ENCODE results near the gene MTARC1. TPM values are rescaled to one million over a fixed set of nuclear protein-coding genes. Genes with fewer than 3 reads are reported as not detected.

The MTARC1 gene
- total and polyA plus RNA-seq, 2 experiments from 2014 or later = 0.22 to 0.66 TPM

DNA sequence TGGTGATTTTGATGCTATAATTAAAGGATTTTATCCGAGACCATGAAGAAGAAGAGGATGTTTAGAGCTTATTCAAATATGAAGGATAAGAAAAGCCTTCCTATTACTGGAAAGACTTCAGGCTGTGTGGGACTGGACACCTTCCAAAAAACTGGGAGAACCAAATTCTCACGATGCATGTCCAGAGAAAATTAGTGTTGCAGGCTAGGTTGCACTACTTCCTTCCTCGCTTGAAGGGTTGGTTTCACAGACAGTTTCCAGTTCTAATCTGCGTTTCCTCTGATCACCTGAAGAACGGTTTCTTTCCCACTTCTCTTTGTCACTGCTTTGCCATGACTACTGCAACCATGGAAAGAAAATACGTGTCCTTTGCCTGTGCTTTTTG lies 36.6 kb upstream of the MTARC1 start:
- H3K9me2 ChIP-seq (ENCODE audit: insufficient read depth) = no peaks in the 10 kb centered on the region
- WGBS, 2 experiments (ENCODE audit: low coverage in 1 of 2, low lambda C conversion rate in 2 of 2, missing lambda C conversion rate in 2 of 2) = 82 to 84% methylated on average over 6 of the region's 6 CpGs
- H4K20me1 ChIP-seq (ENCODE audit: insufficient read depth) = no peaks in the 10 kb centered on the region
- H2AFZ ChIP-seq = no peak overlapping the region
- H3K36me3 ChIP-seq (ENCODE audit: low read depth) = no peaks in the 10 kb centered on the region
- 0 out of 2 replicates have a peak, but pooled peaks cover 6% of the 10 kb centered on the region for H3F3A ChIP-seq (ENCODE audit: insufficient read depth)
- H3K4me3 ChIP-seq = no peak overlapping the region
- no peak overlapping the region for H3K27ac ChIP-seq
- DNase-seq = no peak
- H3K4me2 ChIP-seq (ENCODE audit: unreplicated experiment) = no peak overlapping the region
- TF ChIP-seq EZH2 (IDR thresholded peaks at IDR 0.05; ENCODE audit: insufficient read depth, poor library complexity, severe bottlenecking) (no peak), EZH2phosphoT487 (IDR thresholded peaks at IDR 0.05; ENCODE audit: insufficient read depth, low read depth) (no peak)
- no peak overlapping the region for H3K9ac ChIP-seq
- H3K27me3 ChIP-seq (replicated peaks; ENCODE audit: insufficient read depth) = no peaks in the 10 kb centered on the region
- no peaks in the 10 kb centered on the region; the same call in 1 of the 2 replicates for H3K79me2 ChIP-seq (ENCODE audit: insufficient read depth)
- in situ Hi-C loops (cut with MboI) = no loop called here
- no peaks in the 10 kb centered on the region for H3K4me1 ChIP-seq (ENCODE audit: insufficient read depth)
- no peaks in the 10 kb centered on the region for H3K9me3 ChIP-seq (ENCODE audit: low read depth)

DNA sequence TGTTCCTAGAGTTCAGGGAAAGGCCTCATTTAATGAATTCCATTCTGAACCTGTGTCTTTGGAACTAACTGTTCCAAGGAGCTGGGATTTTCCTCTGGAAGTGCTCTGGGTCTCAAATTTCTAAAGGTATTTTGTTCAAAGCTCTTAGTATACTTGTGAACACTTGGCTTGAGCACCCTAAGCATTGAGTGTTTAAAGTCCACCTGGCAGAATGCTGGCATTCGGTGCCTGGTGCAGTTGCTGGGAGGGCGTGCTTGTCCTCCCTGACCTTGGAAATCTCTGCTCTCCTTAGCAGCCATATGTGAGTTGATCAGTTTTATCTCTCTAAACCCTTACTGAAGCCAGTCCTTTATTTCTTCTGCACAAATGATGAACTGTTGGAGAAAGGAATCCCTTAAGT lies 35.6 kb upstream of the MTARC1 start:
- no peaks in the 10 kb centered on the region for H4K20me1 ChIP-seq (ENCODE audit: insufficient read depth)

DNA sequence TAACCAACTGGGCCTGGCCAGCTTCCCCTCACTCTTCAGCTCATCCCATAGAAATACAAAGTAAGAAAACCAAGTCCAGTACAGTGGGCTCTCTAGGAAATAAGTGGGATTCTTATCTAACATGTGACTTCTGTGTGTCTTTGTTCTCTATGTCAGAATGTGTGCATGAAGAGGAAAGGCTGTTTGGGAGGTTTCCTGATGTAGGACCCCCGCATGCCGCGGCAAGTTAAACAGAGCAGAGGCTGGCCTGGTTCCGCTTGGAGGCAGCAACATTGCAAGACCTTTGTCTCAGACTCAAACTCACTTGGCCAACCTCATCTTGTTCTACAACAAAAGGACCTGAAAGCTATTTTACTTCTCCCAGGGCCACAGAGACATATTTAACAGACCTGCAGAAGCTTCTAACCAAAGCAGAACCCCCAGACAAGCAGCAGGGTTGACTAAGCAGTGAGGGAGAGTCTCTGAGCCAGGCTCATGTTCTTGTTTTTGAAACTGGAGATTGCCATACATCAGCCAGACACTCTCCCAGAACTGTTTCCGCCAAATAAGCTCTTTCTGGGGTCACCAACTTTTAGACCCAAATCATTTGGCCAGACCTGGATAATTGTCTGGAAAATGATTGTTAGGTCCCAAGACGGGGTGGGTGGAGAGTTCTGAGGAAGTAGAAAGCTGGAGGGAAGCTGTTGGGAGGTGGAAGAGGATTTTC lies 32.3 kb upstream of the MTARC1 start:
- Histone ChIP-seq H3K9me3 (ENCODE audit: low read depth) (no peaks in the 10 kb centered on the region), H3K9ac (no peak overlapping the region), H3K4me2 (ENCODE audit: unreplicated experiment) (no peak overlapping the region), H4K20me1 (ENCODE audit: insufficient read depth) (no peaks in the 10 kb centered on the region), H3K36me3 (ENCODE audit: low read depth) (no peaks in the 10 kb centered on the region), H2AFZ (no peak overlapping the region), H3F3A (ENCODE audit: insufficient read depth) (no peaks in the 10 kb centered on the region), H3K27ac (no peak overlapping the region), H3K9me2 (ENCODE audit: insufficient read depth) (no peaks in the 10 kb centered on the region), H3K4me3 (no peak overlapping the region), H3K4me1 (ENCODE audit: insufficient read depth) (no peaks in the 10 kb centered on the region), H3K79me2 (ENCODE audit: insufficient read depth) (no peaks in the 10 kb centered on the region; the same call in 1 of the 2 replicates), H3K27me3 (replicated peaks; ENCODE audit: insufficient read depth) (no peaks in the 10 kb centered on the region)
- WGBS, 2 experiments (ENCODE audit: low coverage in 1 of 2, low lambda C conversion rate in 2 of 2, missing lambda C conversion rate in 2 of 2) = 90 to 96% methylated on average over 6 of the region's 6 CpGs
- DNase-seq = no peak
- no peak for TF ChIP-seq EZH2phosphoT487 (IDR thresholded peaks at IDR 0.05; ENCODE audit: insufficient read depth, low read depth)
- no peak for TF ChIP-seq EZH2 (IDR thresholded peaks at IDR 0.05; ENCODE audit: insufficient read depth, poor library complexity, severe bottlenecking)
- in situ Hi-C loops (cut with MboI) = no loop called here

More for the DNA sequence above, 35.6 kb upstream of the MTARC1 start:
- no peaks in the 10 kb centered on the region for H3K9me3 ChIP-seq (ENCODE audit: low read depth)
- DNase-seq = no peak
- no peak overlapping the region for H3K9ac ChIP-seq
- 0 out of 2 replicates have a peak, but pooled peaks cover 6% of the 10 kb centered on the region for H3F3A ChIP-seq (ENCODE audit: insufficient read depth)
- H3K79me2 ChIP-seq (ENCODE audit: insufficient read depth) = no peaks in the 10 kb centered on the region; the same call in 1 of the 2 replicates
- H3K27ac ChIP-seq = no peak overlapping the region
- no peaks in the 10 kb centered on the region for H3K9me2 ChIP-seq (ENCODE audit: insufficient read depth)
- 84 to 100% methylated on average over 2 of the region's 2 CpGs for WGBS, 2 experiments (ENCODE audit: low coverage in 1 of 2, low lambda C conversion rate in 2 of 2, missing lambda C conversion rate in 2 of 2)
- no peak for TF ChIP-seq EZH2phosphoT487 (IDR thresholded peaks at IDR 0.05; ENCODE audit: insufficient read depth, low read depth)
- TF ChIP-seq EZH2 (IDR thresholded peaks at IDR 0.05; ENCODE audit: insufficient read depth, poor library complexity, severe bottlenecking) = no peak
- no peaks in the 10 kb centered on the region for H3K36me3 ChIP-seq (ENCODE audit: low read depth)
- in situ Hi-C loops (cut with MboI) = no loop called here
- no peak overlapping the region for H3K4me2 ChIP-seq (ENCODE audit: unreplicated experiment)
- H2AFZ ChIP-seq = no peak overlapping the region
- no peaks in the 10 kb centered on the region for H3K4me1 ChIP-seq (ENCODE audit: insufficient read depth)
- no peak overlapping the region for H3K4me3 ChIP-seq
- no peaks in the 10 kb centered on the region for H3K27me3 ChIP-seq (replicated peaks; ENCODE audit: insufficient read depth)

DNA sequence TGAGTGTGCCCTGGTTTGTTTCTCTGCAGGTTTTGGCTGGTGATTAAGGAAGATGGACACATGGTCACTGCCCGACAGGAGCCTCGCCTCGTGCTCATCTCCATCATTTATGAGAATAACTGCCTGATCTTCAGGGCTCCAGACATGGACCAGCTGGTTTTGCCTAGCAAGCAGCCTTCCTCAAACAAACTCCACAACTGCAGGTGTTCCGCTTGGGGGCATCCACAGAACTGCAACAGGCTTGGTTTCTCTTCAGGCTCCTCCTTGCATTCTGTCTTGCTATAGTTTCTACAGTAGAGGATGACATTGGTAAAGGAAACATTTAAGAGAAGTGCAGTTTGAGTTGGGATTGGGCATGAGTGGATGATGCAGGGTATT lies 31.8 kb upstream of the MTARC1 start:
- Histone ChIP-seq H3F3A (ENCODE audit: insufficient read depth) (no peaks in the 10 kb centered on the region), H3K36me3 (ENCODE audit: low read depth) (no peaks in the 10 kb centered on the region), H3K4me3 (no peak overlapping the region), H3K9me2 (ENCODE audit: insufficient read depth) (no peaks in the 10 kb centered on the region), H4K20me1 (ENCODE audit: insufficient read depth) (no peaks in the 10 kb centered on the region), H3K4me1 (ENCODE audit: insufficient read depth) (no peaks in the 10 kb centered on the region), H2AFZ (no peak overlapping the region), H3K4me2 (ENCODE audit: unreplicated experiment) (no peak overlapping the region), H3K79me2 (ENCODE audit: insufficient read depth) (no peaks in the 10 kb centered on the region; the same call in 1 of the 2 replicates), H3K27me3 (replicated peaks; ENCODE audit: insufficient read depth) (no peaks in the 10 kb centered on the region), H3K9ac (no peak overlapping the region), H3K9me3 (ENCODE audit: low read depth) (no peaks in the 10 kb centered on the region), H3K27ac (no peak overlapping the region)
- TF ChIP-seq EZH2 (IDR thresholded peaks at IDR 0.05; ENCODE audit: insufficient read depth, poor library complexity, severe bottlenecking) = no peak
- TF ChIP-seq EZH2phosphoT487 (IDR thresholded peaks at IDR 0.05; ENCODE audit: insufficient read depth, low read depth) = no peak
- 87 to 97% methylated on average over 4 of the region's 4 CpGs for WGBS, 2 experiments (ENCODE audit: low coverage in 1 of 2, low lambda C conversion rate in 2 of 2, missing lambda C conversion rate in 2 of 2)
- no peak for DNase-seq
- in situ Hi-C loops (cut with MboI) = no loop called here

Measured in GM23248 (cell line).